ENCODE results near the gene CSPG4.
A peak's percentile ranks its signal among the peaks of the same experiment; 100 is the strongest.
"Not testable (repeated sequence)": the region's sequence is repeated elsewhere in the genome, so short reads cannot be mapped to it uniquely, and the experiment has no call there.

Gene CSPG4

DNA sequence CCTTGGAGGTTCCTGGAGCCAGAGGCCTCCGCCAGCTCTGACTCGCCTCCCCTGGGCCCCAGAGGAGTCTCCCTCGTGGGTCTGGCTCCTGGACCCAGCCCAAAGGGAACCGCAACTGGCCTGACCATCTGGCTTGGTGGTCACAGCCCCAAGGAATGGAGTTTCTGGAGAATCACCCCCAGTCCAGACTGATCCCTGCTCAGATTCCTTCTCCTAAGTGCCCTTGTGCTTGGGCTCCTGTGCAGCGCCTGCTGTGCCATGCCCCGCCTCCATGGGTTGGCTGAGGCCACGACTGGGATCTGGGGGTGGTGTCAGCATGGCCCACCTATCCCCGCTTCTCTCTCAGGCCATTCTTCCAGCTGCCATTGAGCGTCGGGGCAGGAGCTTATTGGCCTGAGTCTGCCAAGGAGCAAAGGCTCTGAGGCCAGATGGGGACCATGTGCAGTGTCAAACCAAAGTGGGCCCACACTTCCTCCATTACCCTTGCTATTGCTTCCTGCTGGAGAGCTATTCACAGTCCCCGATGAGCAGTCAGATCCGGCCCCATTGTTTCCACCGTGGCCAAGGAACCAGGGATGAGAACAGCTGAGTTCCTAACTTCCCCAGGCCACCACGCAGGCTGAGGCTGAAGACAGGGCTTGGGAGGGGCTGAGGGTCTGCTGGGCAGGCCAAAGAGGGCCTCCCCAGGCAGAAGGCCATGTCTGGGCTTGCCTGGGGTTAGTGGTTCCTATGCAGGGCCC is 19.0 kb downstream of the CSPG4 start:
- H3K9me3 Mint-ChIP-seq = no peaks in the 10 kb centered on the region
- no peak for DNase-seq

DNA sequence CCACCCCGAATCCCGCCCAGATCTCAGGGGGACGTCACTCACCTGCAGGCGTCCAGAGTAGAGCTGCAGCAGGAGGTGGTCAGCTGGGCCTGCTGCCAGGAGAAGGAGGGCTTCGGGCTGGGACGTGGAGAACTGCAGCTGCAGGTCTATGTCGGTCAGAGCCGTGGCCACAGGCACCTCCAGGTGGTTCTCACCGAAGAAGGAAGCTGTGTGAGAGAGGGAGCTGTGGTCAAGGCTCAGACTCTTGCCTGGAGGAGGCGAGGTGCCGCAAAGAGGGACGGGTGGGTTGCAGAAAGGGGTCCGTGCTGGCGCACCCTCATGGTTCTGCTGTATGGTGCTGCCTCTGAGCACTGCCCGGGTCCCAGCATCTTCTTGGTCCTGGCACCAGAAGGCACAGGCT is 19.6 kb downstream of the CSPG4 start:
- Mint-ChIP-seq H3K27me3 (peaks cover 21% of the 10 kb centered on the region), H3K4me1 (peaks cover 33% of the 10 kb centered on the region)
- H3K4me3 Mint-ChIP-seq, DNase-seq, H3K9me3 Mint-ChIP-seq, H3K27ac Mint-ChIP-seq, ATAC-seq: not testable (repeated sequence)

More for the DNA sequence above, 19.0 kb downstream of the CSPG4 start:
- peaks cover 33% of the 10 kb centered on the region for H3K4me1 Mint-ChIP-seq
- no peak overlapping the region for H3K4me3 Mint-ChIP-seq
- no peak for ATAC-seq
- H3K27ac Mint-ChIP-seq = no peak overlapping the region
- H3K27me3 Mint-ChIP-seq = peaks cover 21% of the 10 kb centered on the region

DNA sequence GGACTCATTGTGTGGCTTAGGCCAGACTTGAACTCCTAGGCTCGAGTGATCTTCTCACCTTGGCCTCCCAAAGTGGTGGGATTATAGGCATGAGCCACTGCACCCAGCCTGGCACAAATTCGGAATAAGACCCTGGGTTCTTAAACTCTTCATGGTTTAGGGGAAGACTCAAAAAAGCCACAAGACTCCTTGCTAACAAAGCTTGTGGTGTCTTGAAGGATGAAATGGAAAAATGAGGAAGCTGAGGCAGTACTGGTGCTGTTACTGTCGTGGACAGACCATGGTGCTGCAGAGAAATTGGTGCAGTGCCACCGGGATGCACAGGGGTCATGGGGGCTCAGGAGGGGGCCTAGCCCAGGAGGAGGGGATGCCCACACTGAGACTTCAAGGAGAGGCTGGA is 20.3 kb downstream of the CSPG4 start:
- peaks cover 21% of the 10 kb centered on the region for H3K27me3 Mint-ChIP-seq
- peaks cover 33% of the 10 kb centered on the region for H3K4me1 Mint-ChIP-seq
- DNase-seq, H3K9me3 Mint-ChIP-seq, H3K27ac Mint-ChIP-seq, H3K4me3 Mint-ChIP-seq, ATAC-seq: not testable (repeated sequence)

DNA sequence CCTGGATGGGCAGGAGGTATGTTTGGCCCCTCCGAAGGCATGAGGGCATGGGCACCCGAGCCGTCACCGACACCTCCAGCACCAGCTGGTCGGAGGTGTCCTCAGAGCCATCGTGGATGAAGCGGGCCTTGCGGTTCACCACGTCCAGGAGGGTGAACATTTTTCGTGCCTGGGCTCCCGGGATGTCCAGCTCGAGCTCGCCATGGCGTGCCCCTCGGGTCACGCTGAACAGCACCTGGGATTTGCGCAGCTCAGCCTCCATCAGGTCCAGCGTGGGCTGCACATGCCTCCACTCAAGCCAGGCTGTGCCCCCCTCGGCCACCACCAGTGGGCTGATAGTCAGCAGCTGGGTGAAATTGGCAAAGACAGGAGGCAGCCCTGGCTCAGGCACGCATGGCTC is 23.2 kb downstream of the CSPG4 start:
- H3K4me3 Mint-ChIP-seq, DNase-seq, H3K9me3 Mint-ChIP-seq, H3K27ac Mint-ChIP-seq, ATAC-seq: not testable (repeated sequence)
- Mint-ChIP-seq H3K4me1 (peaks cover 16% of the 10 kb centered on the region), H3K27me3 (peaks cover 21% of the 10 kb centered on the region)

DNA sequence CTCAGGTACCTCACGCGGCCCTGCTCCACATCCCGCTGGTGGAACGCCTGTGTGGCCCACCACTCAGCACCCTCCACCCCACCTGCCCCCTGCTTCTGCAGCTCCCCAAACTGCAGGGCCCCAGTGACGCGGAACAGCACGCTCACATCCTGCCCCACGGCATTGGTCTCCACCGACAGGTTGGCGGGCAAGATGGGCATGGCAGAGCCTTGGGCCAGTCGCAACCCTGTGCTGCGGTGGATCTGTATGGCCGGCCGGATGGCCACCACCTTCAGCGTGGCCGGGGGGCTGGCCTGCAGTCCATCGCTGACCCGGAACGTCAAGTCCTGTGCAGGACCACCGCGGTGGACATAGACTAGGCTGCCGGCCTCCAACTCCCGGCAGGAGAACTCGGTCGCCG is 23.8 kb downstream of the CSPG4 start:
- DNase-seq (no peak), ATAC-seq (no peak)
- peaks cover 15% of the 10 kb centered on the region for H3K4me1 Mint-ChIP-seq
- H3K9me3 Mint-ChIP-seq = no peaks in the 10 kb centered on the region
- no peak overlapping the region for H3K27ac Mint-ChIP-seq
- no peak overlapping the region for H3K4me3 Mint-ChIP-seq
- peaks cover 20% of the 10 kb centered on the region for H3K27me3 Mint-ChIP-seq

DNA sequence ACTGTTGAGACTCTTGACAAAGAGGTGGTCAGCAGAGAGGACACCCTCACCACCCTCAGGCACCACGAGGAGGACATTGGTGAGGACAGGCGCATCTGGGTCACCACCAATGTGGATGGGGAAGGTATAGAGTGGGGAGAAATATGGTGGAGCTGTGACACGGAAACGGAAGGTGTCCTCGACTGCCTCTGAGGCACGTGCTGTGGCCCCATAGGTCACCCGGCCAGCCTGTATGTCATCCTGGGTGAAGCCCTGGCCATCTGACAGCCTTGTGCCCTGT is 24.4 kb downstream of the CSPG4 start:
- no peak overlapping the region for H3K27ac Mint-ChIP-seq
- no peak for ATAC-seq

DNA sequence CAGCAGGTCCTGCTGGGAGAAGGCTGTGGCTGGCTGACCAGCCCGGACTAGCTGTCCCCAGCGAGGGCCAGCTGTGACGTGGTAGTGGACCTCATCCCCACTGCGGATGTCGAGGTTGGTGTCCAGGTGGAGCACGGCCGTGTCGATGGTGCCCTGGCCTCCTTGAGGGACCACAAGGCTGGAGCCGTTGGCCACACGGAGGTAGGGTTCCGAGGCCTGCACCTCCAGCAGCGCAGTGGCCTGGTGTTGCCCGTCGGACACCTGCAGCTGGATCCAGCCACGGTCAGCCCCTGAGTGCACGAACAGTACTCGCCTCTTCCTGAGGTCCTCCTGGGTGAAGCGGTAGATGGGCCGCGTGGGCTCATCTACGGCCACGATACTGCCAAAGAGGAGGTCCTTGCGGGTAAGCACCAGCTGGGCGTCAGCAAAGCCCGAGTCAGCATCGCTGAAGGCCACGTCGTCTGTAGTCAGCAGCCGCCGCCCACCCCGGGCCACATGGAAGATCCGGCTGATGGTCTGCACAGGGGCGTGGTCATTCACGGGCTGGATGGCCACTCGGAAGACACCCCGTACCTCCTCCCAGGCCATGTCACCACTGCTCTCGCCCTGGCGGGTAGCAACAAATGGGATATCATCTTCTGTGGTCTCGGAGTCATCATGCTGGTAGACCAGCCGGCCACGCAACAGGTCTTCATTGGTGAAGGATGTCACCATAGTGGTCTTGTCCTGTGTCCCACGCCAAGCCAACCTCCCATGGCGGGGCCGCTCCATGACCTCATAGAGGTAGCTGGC is 25.0 kb downstream of the CSPG4 start:
- H3K4me1 Mint-ChIP-seq = peaks cover 17% of the 10 kb centered on the region

More for the DNA sequence above, 24.4 kb downstream of the CSPG4 start:
- DNase-seq = no peak
- peaks cover 13% of the 10 kb centered on the region for H3K27me3 Mint-ChIP-seq
- peaks cover 17% of the 10 kb centered on the region for H3K4me1 Mint-ChIP-seq
- H3K9me3 Mint-ChIP-seq = no peaks in the 10 kb centered on the region
- no peak overlapping the region for H3K4me3 Mint-ChIP-seq

DNA sequence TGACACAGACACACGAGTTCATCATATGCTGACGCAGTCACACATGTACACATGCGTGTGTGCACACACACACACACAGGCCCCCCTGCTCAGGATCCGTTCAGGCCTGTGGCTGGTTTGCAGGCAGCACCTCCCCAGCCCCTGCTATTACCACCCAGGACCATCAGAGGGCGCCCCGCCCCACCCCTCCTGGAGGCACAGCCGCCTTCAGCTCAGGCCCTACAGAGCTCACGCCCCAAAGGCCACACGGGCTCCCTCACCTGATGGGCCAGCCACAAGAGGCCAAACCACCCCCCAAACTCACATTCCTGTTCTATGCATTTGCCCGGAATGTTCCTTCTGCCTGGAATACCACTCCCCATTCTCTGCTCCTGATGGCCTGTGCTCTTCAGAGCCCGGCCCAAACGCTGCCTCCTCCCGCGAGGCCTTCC is 26.4 kb downstream of the CSPG4 start:
- not testable (repeated sequence) for H3K27ac Mint-ChIP-seq, H3K9me3 Mint-ChIP-seq, H3K27me3 Mint-ChIP-seq, H3K4me3 Mint-ChIP-seq
- DNase-seq = peak; percentile 83
- peaks cover 10% of the 10 kb centered on the region for H3K4me1 Mint-ChIP-seq
- ATAC-seq = peak; percentile 81

More for the DNA sequence above, 25.0 kb downstream of the CSPG4 start:
- Mint-ChIP-seq H3K27ac (no peak overlapping the region), H3K27me3 (peaks cover 8% of the 10 kb centered on the region), H3K9me3 (no peaks in the 10 kb centered on the region), H3K4me3 (no peak overlapping the region)
- ATAC-seq (no peak), DNase-seq (no peak)

DNA sequence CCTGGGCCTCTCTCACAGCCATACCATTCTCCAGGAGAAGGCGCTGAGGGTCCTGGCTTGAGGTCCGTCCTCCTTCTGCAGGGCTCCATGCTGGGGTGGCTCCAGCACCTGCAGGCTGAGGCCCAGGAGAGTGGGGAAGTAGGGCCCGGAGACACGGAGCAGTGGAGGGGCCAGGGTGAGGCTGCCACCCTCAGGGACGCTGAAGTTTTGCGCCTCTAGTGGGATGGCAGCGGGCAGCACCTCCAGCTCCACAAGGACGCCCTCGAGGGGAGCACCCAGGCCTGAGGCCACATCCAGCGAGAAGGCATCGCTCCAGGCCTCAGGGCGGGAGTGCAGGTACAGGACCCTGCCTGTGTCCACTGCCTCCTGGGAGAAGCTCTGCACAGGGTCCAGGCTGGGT is 27.5 kb downstream of the CSPG4 start:
- Mint-ChIP-seq H3K27me3 (no peaks in the 10 kb centered on the region), H3K4me3 (no peak overlapping the region), H3K9me3 (no peaks in the 10 kb centered on the region), H3K4me1 (peaks cover 10% of the 10 kb centered on the region), H3K27ac (no peak overlapping the region)
- no peak for DNase-seq
- ATAC-seq = no peak

DNA sequence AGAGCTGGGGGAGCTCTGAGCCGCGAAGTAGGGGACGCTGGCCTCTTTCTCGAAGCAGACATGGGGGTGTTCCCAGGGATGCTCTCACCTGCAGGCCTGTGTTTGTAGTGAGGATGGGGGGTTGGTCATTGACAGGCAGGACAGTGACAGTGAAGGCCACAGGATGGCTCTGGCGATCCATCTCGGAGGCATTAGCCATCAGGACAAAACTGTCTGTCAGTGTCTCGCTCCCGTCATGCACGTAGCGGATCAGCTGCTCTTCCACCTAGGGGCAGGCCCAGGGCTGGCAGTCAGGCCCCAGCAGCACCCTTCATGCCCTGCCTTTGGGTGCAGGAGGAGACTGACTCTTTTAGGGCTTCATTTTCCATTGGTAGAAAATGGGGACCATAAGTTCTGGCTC is 28.0 kb downstream of the CSPG4 start:
- Mint-ChIP-seq H3K27me3 (no peaks in the 10 kb centered on the region), H3K4me1 (peaks cover 10% of the 10 kb centered on the region), H3K9me3 (no peaks in the 10 kb centered on the region), H3K27ac (no peak overlapping the region), H3K4me3 (no peak overlapping the region)
- no peak for ATAC-seq
- DNase-seq = no peak

DNA sequence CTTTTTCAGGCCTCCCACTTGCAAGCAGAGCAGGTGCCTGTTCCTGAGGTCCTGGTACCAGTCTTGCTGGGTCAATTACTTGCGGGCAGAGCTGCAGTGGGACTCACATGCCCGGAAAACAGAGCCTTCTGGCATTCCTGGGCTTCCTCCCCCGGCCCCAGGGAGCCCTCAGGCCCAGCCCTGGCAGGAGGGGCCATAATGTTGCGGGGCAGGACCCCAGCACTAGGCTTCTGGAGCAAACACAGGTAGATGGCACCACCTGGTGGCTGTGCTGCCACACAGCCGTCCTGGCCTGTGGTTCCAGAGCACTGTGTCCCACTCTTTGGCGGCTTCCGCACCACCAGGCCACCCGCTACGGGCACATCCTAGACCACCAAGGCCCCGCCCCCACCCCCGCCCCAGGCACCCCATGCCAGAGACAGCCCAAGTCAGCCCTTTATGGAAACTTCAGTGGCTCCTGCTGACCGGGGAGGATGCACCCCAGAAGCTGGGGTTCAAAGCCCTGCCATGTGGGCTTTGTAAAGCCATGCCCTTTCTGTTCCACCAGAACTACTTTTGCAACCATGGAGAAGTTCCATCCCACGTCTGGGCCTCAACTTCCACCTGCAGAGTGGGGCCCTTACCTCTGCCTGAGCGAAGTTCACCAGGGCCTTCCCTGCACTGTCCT is 28.9 kb downstream of the CSPG4 start:
- peak; percentile 87 for ATAC-seq
- not testable (repeated sequence) for H3K4me3 Mint-ChIP-seq

DNA sequence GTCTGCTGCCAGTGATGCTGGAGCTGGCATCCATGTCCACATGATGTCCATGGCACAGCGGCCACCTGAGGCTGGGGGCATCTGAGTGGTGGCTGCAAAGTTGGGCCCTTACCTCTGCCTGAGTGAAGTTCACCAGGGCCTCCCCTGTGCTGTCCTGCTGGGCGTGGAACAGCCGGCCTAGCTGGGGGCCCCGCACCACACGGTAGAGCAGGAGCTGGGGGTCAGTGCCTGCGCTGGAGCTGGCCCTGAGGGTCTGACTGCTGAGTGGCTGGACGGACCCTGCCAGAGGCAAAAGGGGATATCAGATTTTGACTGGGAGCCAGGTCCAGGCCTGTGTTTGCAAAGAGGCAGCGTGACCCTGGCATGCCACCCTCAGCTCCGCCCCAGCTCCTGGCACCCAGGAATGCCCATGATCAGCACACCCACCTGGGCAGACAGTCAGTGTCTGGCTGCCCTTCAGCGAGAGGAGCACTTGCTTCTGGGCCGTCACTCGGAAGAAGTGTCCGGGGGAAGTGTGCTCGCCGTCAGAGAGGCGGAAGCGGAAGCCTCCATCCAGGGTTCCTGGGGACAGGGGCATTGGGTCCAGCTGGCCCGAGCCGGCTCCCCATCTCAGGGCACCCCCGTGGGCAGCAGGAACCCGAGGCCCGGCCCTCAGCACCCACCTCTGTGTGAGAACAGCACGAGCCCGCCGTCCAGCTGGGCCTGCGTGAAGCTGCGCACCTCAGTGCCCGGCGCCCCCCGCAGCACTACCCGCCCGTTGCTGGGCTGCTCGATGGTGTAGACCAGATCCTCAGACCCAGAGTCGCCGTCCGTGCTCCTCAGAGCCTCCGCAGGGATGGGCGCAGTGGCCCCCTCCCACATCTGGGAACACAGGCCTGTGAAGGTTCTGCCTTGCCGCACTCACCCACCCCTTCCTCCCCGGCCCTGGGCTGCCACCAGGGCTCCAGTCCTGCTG is 30.2 kb downstream of the CSPG4 start:
- DNase-seq = no peak
- Mint-ChIP-seq H3K4me1 (peaks cover 10% of the 10 kb centered on the region), H3K27ac (peak overlapping the region in 1 of 2 donors; percentile 66), H3K27me3 (no peaks in the 10 kb centered on the region), H3K9me3 (no peaks in the 10 kb centered on the region), H3K4me3 (no peak overlapping the region)
- ATAC-seq = no peak

More for the DNA sequence above, 28.9 kb downstream of the CSPG4 start:
- peaks cover 10% of the 10 kb centered on the region for H3K4me1 Mint-ChIP-seq
- H3K9me3 Mint-ChIP-seq, H3K27me3 Mint-ChIP-seq, H3K27ac Mint-ChIP-seq: not testable (repeated sequence)
- DNase-seq = peak; percentile 74 to 75

DNA sequence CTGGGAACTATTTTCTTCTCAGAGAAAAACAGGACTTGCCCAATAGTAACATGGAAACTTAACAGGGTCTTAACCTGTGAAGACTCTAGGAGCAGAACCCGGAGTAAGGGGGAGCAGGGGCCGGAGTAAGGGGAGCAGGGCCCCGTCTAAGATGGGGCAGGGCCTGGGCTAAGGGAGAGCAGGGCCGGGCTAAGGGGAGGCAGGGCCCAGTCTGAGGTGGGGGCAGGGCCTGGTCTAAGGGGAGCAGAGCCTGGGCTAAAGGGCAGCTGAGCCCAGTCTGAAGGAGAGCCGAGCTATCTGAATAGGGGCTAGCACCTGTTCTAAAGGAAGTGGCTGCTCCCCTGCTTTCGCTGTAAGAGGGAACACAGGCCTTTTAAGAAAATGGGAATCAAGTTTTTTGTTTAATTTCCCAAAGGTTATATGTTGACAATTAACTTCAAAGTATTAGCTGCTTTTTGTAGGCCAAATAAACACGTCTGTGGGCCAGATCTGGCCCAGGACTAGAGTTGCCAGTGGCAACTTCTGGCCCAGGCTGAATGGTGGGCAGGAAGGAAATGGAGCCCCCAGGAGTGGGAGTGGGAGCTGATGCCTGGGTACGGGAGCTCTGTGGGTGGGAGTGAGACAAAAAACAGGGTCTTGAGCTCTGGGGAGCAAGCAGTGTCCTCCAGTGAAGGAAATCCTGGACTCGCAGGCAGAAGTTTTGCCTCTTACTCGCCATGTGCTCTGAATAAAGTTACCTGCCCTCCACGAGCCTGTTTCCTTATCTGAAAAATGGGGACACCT is 32.5 kb downstream of the CSPG4 start:
- peaks cover 10% of the 10 kb centered on the region for H3K4me1 Mint-ChIP-seq
- no peak for ATAC-seq
- peak overlapping the region; percentile 71 to 84 for H3K27ac Mint-ChIP-seq
- no peaks in the 10 kb centered on the region for H3K27me3 Mint-ChIP-seq
- H3K9me3 Mint-ChIP-seq = no peaks in the 10 kb centered on the region
- DNase-seq = no peak
- no peak overlapping the region for H3K4me3 Mint-ChIP-seq

DNA sequence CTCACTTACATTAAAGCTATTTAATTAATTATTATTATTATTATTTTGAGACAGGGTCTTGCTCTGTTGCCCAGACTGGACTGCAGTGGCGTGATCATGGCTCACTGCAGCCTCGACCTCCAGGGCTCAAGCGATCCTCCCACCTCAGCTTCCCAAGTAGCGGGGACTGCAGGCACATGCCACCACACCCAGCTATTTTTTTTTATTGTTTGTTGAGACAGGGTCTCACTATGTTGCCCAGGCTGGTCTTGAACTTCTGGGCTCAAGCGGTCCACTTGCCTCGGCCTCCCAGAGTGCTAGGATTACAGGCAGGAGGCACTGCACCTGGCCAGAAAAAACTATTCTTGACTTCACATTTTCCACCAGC is 34.3 kb downstream of the CSPG4 start:
- DNase-seq, H3K4me1 Mint-ChIP-seq, H3K9me3 Mint-ChIP-seq, H3K27ac Mint-ChIP-seq, ATAC-seq, H3K27me3 Mint-ChIP-seq, H3K4me3 Mint-ChIP-seq: not testable (repeated sequence)

Measured in stimulated activated naive CD8-positive, alpha-beta T cell treated with anti-CD3 and anti-CD28 coated beads, Interleukin-15, amount 100 ng/mL, for 72 hours (primary cell).